Ovary (tissue), 9 donors: ENCODE data around the gene SESN3. TPM values are rescaled to one million over a fixed set of nuclear protein-coding genes. Genes with fewer than 3 reads are reported as not detected.
"Not testable (repeated sequence)": the region's sequence is repeated elsewhere in the genome, so short reads cannot be mapped to it uniquely, and the experiment has no call there.

Source experiments
- DNase-seq, 5 donors: peaks; one replicate each; pipeline ENCODE4 v3.0.0-alpha.2; 2019 to 2020
- H3K27ac ChIP-seq, 2 donors: fragments of 200-600 bp; one replicate each; pipeline versions ENCODE4 v1.5.1 to v1.8.0; 2019 to 2022
- H3K27me3 ChIP-seq: fragments of 200-600 bp; one replicate; pipeline ENCODE4 v1.8.0; 2022
- H3K36me3 ChIP-seq: fragments of 200-600 bp; sonication (generic); one replicate; pipeline ENCODE4 v1.5.1; 2019
- H3K4me1 ChIP-seq: one replicate; pipeline ENCODE4 v1.8.1; 2013; ENCODE audit warnings: mild to moderate bottlenecking, moderate library complexity; ENCODE audit not compliant: insufficient read depth
- H3K4me3 ChIP-seq: fragments of 200-600 bp; sonication (generic); one replicate; pipeline ENCODE4 v1.5.1; 2017
- H3K9me3 ChIP-seq, 2 donors: fragments of 200-600 bp in 1 of 2; sonication (generic) in 1 of 2; one replicate each; pipeline versions ENCODE4 v1.5.1 to v1.8.1; 2013 to 2019; ENCODE audit warnings: mild to moderate bottlenecking in 1 of 2, moderate library complexity in 1 of 2
- CTCF ChIP-seq, 3 donors: fragments of 450-650 bp in 2 of 3; fragments of 200-600 bp in 1 of 3; IDR thresholded peaks; one replicate each; pipeline versions ENCODE4 v1.5.1 to v1.8.0; 2016 to 2022; ENCODE audit warnings: antibody characterized with exemption in 3 of 3, mild to moderate bottlenecking in 1 of 3
- EP300 ChIP-seq: sonication (generic); formaldehyde crosslinking; IDR thresholded peaks from one replicate; pipeline ENCODE4 v1.6.1; 2017; ENCODE audit warnings: antibody characterized with exemption
- POLR2A ChIP-seq: fragments of 450-650 bp; IDR thresholded peaks from one replicate; pipeline ENCODE4 v1.6.1; 2017; ENCODE audit warnings: antibody characterized with exemption, mild to moderate bottlenecking, moderate library complexity
- WGBS, 3 donors: extraction: QIAGEN DNeasy Blood & Tissue Kit in 1 of 3; methylation state at CpG; one replicate each; pipeline versions ENCODE4 v1.1.5 to v1.1.7; 2013 to 2017; 5-methylcytosine and 5-hydroxymethylcytosine counted together
- intact Hi-C, 4 donors: fragments of 100-400 bp; cut with DNase I; formaldehyde crosslinking; loops; one replicate each; pipeline versions ENCODE4 v1.11.0 to v1.15.1; 2022 to 2023
- polyA plus RNA-seq, 2 donors: library from polyadenylated mRNA; stranded (reverse); fragments of 200-250 nt in 1 of 2; fragments of 350-450 nt in 1 of 2; fragmentation: Illumina TruSeq in 1 of 2; extraction: RNeasy Lipid Tissue Mini Kit (QIAGEN cat#74804) in 1 of 2; gene quantifications; one replicate each; pipeline ENCODE4 v1.2.3, GENCODE V29; 2013 to 2014
- total RNA-seq, 7 donors: library from RNA; depleted of rRNA in 2 of 7; stranded (reverse); fragments of >200 nt in 2 of 7; fragmentation: NEBNext Ultra II Directional in 3 of 7; extraction: Animal tissue kit (Norgen Biotek cat#: 25700) in 3 of 7; gene quantifications; one replicate each; pipeline versions ENCODE4 v1.1.0 to v1.2.4, GENCODE V29; 2016 to 2023
- donor health status: DM: no; HTN: no; CAD: no; lungs with moderate emphysema.
- donor health status: DM: no; HTN: no; CAD: no.
- donor health status: Bipolar disorder and iron deficiency.
- donor health status: DM: yes; HTN: yes; CAD: no.
- donor health status: DM: no; HTN: no; CAD: no.
- donor health status: DM: yes; HTN: yes; CAD: no.

The SESN3 gene
- total and polyA plus RNA-seq, 9 donors = 14.5 to 77.3 (median 43.0) TPM

- TF ChIP-seq POLR2A = no peak
- no peak for TF ChIP-seq EP300
- no peak for TF ChIP-seq CTCF (IDR thresholded peaks at IDR 0.05)
- Histone ChIP-seq H3K9me3 (no peaks in the 10 kb centered on the region), H3K4me1 (no peaks in the 10 kb centered on the region), H3K27ac (no peak overlapping the region), H3K36me3 (no peaks in the 10 kb centered on the region), H3K27me3 (no peaks in the 10 kb centered on the region), H3K4me3 (no peak overlapping the region)
- no peak for DNase-seq
- intact Hi-C loops = loop anchor here (10.0 kb wide), 4 partner anchors 48 to 168 kb away; partner anchors contain the start of genes CWC15 (in 1 of the 4), KDM4D (in 1 of the 4) and SRSF8 (in 1 of the 4)
- 80 to 84% (median 84%) methylated on average over 2 of the region's 2 CpGs for WGBS, 3 donors
Measured at GRCh38 chr11:95142431-95142830, 88.6 kb downstream of the SESN3 start.

- DNase-seq = no peak
- no peak overlapping the region for H3K4me3 ChIP-seq
- no peaks in the 10 kb centered on the region for H3K4me1 ChIP-seq
- 51 to 69% (median 58%) methylated on average over 4 of the region's 4 CpGs for WGBS, 3 donors
- intact Hi-C loops = loop anchor here (10.0 kb wide), 4 partner anchors 46 to 166 kb away; partner anchors contain the start of genes CWC15 (in 1 of the 4), KDM4D (in 1 of the 4) and SRSF8 (in 1 of the 4)
- no peak overlapping the region for H3K27ac ChIP-seq
- TF ChIP-seq POLR2A = no peak
- TF ChIP-seq EP300 = no peak
- no peak for TF ChIP-seq CTCF (IDR thresholded peaks at IDR 0.05)
- no peaks in the 10 kb centered on the region for H3K27me3 ChIP-seq
- no peaks in the 10 kb centered on the region for H3K36me3 ChIP-seq
- no peaks in the 10 kb centered on the region for H3K9me3 ChIP-seq
Measured at GRCh38 chr11:95140397-95141033, 90.5 kb downstream of the SESN3 start.

- Histone ChIP-seq H3K4me3 (no peak overlapping the region), H3K4me1 (peaks cover 3% of the 10 kb centered on the region), H3K27me3 (no peaks in the 10 kb centered on the region), H3K9me3 (no peaks in the 10 kb centered on the region), H3K27ac (no peak overlapping the region), H3K36me3 (no peaks in the 10 kb centered on the region)
- DNase-seq = no peak
- intact Hi-C loops = no loop called here
- WGBS, 3 donors = 32 to 42% (median 34%) methylated on average over 2 of the region's 2 CpGs
- TF ChIP-seq POLR2A (no peak), EP300 (no peak), CTCF (IDR thresholded peaks at IDR 0.05) (no peak)
Measured at GRCh38 chr11:95138448-95138847, 92.6 kb downstream of the SESN3 start.

- Histone ChIP-seq H3K4me3 (no peak overlapping the region), H3K9me3 (no peaks in the 10 kb centered on the region), H3K27me3 (no peaks in the 10 kb centered on the region), H3K27ac (no peak overlapping the region), H3K36me3 (no peaks in the 10 kb centered on the region), H3K4me1 (peaks cover 3% of the 10 kb centered on the region)
- DNase-seq = no peak
- intact Hi-C loops = no loop called here
- TF ChIP-seq EP300 = no peak
- TF ChIP-seq CTCF (IDR thresholded peaks at IDR 0.05) = no peak
- TF ChIP-seq POLR2A = no peak
Measured at GRCh38 chr11:95137299-95137698, 93.7 kb downstream of the SESN3 start.

- H3K4me3 ChIP-seq, DNase-seq, H3K27me3 ChIP-seq, H3K9me3 ChIP-seq, H3K27ac ChIP-seq, H3K36me3 ChIP-seq, H3K4me1 ChIP-seq, intact Hi-C loops: not testable (repeated sequence)
- 95 to 98% (median 95%) methylated on average over 4 of the region's 4 CpGs for WGBS, 3 donors
Measured at GRCh38 chr11:95136747-95137146, 94.3 kb downstream of the SESN3 start.
